C4-2B (cell line): ENCODE results near the gene YEATS2.

Experiments
- H3K27ac ChIP-seq: fragments of 450-650 bp; 2 replicates; pipeline ENCODE4 v1.5.1; 2017
- ZFX ChIP-seq: fragments of 450-650 bp; IDR thresholded peaks from 2 replicates; pipeline ENCODE4 v1.6.1; 2017
- TF ChIP-seq, protein P1 (sequence below): fragments of 450-650 bp; conservative IDR thresholded peaks from 2 replicates; pipeline ENCODE4 v1.5.1; 2017; ENCODE audit warnings: mild to moderate bottlenecking

YEATS2 gene

GRCh38 chr3:183815563-183815940 lies 118.0 kb downstream of the YEATS2 start:
- no peak for TF ChIP-seq ZFX
- TF ChIP-seq, protein P1, sequence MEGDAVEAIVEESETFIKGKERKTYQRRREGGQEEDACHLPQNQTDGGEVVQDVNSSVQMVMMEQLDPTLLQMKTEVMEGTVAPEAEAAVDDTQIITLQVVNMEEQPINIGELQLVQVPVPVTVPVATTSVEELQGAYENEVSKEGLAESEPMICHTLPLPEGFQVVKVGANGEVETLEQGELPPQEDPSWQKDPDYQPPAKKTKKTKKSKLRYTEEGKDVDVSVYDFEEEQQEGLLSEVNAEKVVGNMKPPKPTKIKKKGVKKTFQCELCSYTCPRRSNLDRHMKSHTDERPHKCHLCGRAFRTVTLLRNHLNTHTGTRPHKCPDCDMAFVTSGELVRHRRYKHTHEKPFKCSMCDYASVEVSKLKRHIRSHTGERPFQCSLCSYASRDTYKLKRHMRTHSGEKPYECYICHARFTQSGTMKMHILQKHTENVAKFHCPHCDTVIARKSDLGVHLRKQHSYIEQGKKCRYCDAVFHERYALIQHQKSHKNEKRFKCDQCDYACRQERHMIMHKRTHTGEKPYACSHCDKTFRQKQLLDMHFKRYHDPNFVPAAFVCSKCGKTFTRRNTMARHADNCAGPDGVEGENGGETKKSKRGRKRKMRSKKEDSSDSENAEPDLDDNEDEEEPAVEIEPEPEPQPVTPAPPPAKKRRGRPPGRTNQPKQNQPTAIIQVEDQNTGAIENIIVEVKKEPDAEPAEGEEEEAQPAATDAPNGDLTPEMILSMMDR = no peak
- H3K27ac ChIP-seq = no peak overlapping the region; the same call in 1 of the 2 replicates

DNA sequence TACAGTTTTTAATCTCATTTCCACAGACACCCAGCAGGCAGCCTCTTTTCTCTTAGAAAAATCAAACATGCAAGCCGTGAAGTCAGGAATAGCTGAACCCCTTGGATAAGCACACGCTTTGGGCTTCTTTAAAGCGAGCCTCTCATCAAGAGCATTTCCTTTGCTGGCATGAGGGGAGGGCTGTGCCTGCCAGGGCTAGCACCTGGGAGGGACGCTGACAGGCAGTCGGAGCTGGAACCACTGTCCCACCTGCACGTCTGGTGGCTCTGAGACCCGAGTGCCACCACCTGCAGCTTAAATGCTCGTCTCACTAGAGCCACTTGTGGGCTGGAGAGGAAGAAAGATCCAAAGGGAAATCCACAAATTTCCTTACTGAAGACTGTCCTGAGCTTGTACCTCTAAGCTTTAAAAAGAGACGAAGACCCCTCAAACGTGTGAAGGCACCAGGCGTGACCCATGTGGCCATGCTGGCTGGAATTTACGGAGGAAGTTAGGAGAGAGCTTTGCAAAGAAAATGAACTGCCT lies 118.4 kb downstream of the YEATS2 start:
- TF ChIP-seq, protein P1 = no peak
- TF ChIP-seq ZFX = no peak
- no peak overlapping the region for H3K27ac ChIP-seq

GRCh38 chr3:183816681-183817510 lies 119.3 kb downstream of the YEATS2 start:
- TF ChIP-seq ZFX = no peak
- TF ChIP-seq, protein P1 = no peak
- no peak overlapping the region for H3K27ac ChIP-seq

DNA sequence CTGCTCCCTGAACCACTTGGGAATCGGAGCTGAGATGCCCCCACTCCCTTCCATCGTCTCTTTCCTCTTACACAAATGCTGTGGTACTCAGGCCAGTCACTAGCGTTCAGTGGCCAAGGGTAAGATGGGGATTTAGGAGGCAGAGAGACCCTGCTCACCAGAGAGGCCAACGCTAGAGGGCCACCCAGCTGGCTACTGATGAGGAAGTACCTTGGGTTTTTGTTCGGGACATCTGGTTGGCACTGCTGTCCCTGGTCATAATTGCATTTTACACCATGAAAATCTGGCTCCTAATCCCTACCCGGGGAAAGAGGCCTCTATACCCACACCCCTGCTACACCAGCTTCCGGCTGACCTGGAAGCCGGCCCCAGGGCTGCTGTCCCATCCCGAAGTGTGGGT lies 120.0 kb downstream of the YEATS2 start:
- no peak for TF ChIP-seq ZFX
- TF ChIP-seq, protein P1 = no peak

DNA sequence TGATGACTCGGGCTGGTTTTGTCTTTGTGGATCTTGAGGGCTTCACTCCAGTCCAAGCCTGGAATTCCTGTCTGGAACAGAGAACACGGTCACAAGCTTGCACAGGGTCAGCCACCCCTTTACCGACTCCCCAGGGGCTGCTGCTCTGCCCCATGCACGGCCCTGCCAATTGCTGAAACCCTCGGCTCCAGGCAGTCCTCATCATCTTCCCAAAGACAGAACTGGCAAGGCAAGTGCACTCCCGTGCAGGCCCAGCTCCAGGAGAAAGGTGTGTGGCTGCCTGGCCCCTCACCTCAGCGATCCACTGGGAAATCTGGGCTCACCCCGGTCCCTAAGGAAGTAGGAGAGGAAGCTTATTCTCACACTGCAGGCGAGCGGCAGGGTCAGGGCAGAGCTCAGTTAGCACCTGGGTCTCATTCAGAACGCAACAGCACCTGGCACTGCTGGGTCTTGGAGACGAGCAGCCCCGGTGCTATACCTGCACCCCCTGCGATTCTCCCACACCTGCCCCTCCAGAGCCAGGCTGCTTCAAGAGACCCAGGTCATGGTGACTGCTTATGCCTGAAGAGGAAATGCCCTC lies 120.5 kb downstream of the YEATS2 start:
- TF ChIP-seq ZFX = no peak
- TF ChIP-seq, protein P1 = no peak
- no peak overlapping the region for H3K27ac ChIP-seq

More for the DNA sequence above, 120.0 kb downstream of the YEATS2 start:
- no peak overlapping the region for H3K27ac ChIP-seq

DNA sequence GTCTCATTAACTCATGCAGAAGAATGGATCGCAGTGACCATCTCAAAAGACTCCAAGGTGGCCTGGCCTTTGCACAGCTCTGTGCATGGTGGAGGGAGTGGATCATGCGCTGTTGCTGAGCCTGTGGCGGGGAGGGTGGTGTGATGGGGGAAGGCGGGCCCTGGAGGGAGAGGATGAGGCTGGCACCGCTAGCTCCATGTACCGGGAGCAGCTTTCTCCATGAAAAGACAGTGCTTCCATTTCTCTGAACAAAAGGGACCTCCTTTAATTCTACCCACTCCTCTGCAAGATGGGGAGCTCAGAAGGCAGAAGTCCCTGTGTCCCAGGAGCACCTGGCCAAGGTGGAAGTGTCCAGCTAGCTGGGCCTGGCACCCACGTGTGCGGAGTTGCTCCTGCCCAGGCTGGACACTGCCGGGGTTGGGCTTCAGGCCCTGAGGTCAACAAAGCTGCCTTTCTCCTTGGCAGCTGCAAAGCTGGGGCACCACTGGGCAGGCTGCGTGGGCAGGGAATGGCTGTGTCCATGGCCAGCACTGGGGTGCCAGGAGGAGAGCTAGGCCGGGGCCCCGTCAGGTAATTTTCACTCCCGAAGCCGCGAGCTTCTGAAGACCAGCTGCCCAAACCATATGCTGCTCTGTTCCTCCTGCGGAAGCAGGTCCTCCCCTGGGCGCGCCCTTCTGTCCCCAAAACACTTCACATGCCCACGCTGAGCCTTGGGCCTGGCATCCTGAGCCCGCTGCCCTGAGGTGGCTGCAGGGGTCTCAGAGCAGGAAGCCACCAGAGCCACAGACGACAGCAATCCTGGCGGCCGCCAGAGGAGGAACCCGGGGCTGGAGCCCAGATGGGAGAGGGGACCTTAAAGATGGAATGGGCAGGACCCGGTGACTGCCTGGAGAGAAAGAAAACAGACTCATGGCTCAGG lies 121.4 kb downstream of the YEATS2 start:
- no peak overlapping the region for H3K27ac ChIP-seq
- TF ChIP-seq, protein P1 = no peak
- TF ChIP-seq ZFX = no peak
